ENCODE data around the gene DEF6. TPM values are rescaled to one million over a fixed set of nuclear protein-coding genes. Genes with fewer than 3 reads are reported as not detected.
A peak's percentile ranks its signal among the peaks of the same experiment; 100 is the strongest.

DEF6 gene
- total and polyA plus RNA-seq, 4 donors = 1.0 to 6.3 (median 2.5) TPM

DNA sequence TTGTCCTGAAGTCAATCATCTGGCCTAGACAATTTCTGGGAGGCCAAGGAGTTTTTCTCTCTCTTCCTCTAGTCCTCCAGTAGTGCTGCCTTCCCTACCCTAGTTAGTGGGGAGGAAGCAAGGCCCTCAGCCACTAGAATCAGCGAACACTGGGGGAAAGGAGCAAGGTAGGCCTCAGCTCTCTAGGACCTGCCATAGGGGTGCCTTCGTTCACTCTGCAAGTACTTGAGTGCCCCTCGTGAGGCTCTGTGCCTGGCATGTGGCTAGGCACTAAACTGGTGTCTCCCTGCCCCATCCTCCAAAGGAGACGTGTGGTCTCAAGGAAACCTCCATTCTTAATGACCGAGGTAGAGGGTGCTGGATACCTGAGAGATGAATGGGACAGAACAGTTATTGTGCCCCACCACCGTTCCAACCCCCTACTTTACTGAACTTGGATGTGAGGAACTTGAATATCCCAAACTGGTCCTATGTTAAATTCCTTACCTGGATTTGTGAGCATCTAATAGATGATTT lies 1.1 kb downstream of the DEF6 start (continued):
- TF ChIP-seq EGR1 (IDR thresholded peaks at IDR 0.05; ENCODE audit: low read depth in 2 of 2) (no peak), FOXA1 (IDR thresholded peaks at IDR 0.05) (no peak)

DNA sequence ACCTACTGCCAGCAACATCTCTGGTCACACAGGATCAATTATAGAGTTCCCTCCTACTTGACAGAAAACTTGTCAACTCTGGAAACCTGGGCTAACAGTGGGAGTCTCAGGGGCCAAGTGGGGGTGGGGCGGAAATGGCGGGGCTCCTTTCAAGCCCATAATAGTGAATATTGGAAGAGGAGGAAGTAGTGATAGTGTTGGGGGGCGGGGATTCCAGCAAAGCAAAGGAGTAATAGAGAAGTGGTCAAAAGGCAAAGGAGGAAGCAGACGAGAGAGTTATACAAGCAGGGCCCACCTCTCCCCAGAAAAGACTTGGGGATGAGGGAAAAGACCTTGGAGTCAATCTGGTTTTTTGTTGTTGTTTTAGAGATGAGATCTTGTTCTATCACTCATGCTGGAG lies 2.1 kb downstream of the DEF6 start:
- DNase-seq (ENCODE audit: low spot score) = no peak
- TF ChIP-seq YY1 (IDR thresholded peaks at IDR 0.05) (no peak), GABPA (IDR thresholded peaks at IDR 0.05 in 1 of 2, conservative IDR thresholded peaks at IDR 0.05 in 1 of 2) (no peak), RAD21 (IDR thresholded peaks at IDR 0.05) (no peak)
- TF ChIP-seq, protein P1, sequence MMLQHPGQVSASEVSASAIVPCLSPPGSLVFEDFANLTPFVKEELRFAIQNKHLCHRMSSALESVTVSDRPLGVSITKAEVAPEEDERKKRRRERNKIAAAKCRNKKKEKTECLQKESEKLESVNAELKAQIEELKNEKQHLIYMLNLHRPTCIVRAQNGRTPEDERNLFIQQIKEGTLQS (IDR thresholded peaks at IDR 0.05) = no peak
- H3K4me3 ChIP-seq (ENCODE audit: low read depth in 1 of 3, low read length in 3 of 3) = no peak overlapping the region
- no peaks in the 10 kb centered on the region for H3K27me3 ChIP-seq (ENCODE audit: control insufficient read depth in 4 of 4, insufficient read depth in 4 of 4, low read length in 3 of 4)
- 83% methylated on average over 4 of the region's 4 CpGs for WGBS
- no peak overlapping the region for H3K9ac ChIP-seq (ENCODE audit: low read depth in 1 of 2, low read length in 2 of 2)
- H3K36me3 ChIP-seq (ENCODE audit: control insufficient read depth in 4 of 4, insufficient read depth in 3 of 4, low read depth in 1 of 4, low read length in 3 of 4) = peaks cover 0 to 12% (median 5%) of the 10 kb centered on the region in 4 donors
- H3K9me3 ChIP-seq (ENCODE audit: control insufficient read depth in 4 of 4, low read length in 3 of 4) = no peaks in the 10 kb centered on the region
- no peaks in the 10 kb centered on the region for H3K4me1 ChIP-seq (ENCODE audit: control insufficient read depth in 4 of 4, insufficient read depth in 4 of 4, low read length in 3 of 4)
- H3K27ac ChIP-seq (ENCODE audit: low read depth in 1 of 2, low read length in 2 of 2) = peak overlapping the region in 1 of 2 donors; percentile 29

DNA sequence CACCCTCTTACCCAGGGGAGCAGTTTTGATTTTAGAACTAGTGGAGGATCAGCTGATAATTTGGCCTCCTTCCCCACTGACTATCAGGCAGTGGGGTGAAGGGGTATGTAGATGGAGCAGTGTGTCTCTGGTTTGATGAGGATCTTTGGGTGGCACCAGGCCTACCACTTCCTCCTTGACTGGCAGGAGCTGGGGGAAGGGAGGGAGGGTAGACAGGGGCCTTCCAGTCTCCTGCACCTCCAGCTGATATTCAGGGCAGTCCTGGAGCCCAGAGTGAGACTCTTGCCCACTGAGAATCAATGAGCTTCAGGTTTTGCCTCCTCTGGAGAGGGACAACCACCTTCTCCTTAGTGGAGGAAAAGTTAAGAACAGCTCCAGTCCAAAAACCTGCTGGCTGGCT lies 3.2 kb downstream of the DEF6 start:
- DNase-seq (ENCODE audit: low spot score) = no peak
- Histone ChIP-seq H3K4me1 (ENCODE audit: control insufficient read depth in 4 of 4, insufficient read depth in 4 of 4, low read length in 3 of 4) (no peaks in the 10 kb centered on the region), H3K36me3 (ENCODE audit: control insufficient read depth in 4 of 4, insufficient read depth in 3 of 4, low read depth in 1 of 4, low read length in 3 of 4) (peaks cover 0 to 4% (median 0%) of the 10 kb centered on the region in 4 donors), H3K27me3 (ENCODE audit: control insufficient read depth in 4 of 4, insufficient read depth in 4 of 4, low read length in 3 of 4) (no peaks in the 10 kb centered on the region), H3K4me3 (ENCODE audit: low read depth in 1 of 3, low read length in 3 of 3) (no peak overlapping the region), H3K9ac (ENCODE audit: low read depth in 1 of 2, low read length in 2 of 2) (no peak overlapping the region), H3K27ac (ENCODE audit: low read depth in 1 of 2, low read length in 2 of 2) (peak overlapping the region in 1 of 2 donors; percentile 13), H3K9me3 (ENCODE audit: control insufficient read depth in 4 of 4, low read length in 3 of 4) (no peaks in the 10 kb centered on the region)
- TF ChIP-seq RAD21 (IDR thresholded peaks at IDR 0.05) = no peak
- TF ChIP-seq EGR1 (IDR thresholded peaks at IDR 0.05; ENCODE audit: low read depth in 2 of 2) = no peak
- TF ChIP-seq TAF1 (conservative IDR thresholded peaks at IDR 0.05) = no peak
- TF ChIP-seq RXRA (IDR thresholded peaks at IDR 0.05) = no peak
- TF ChIP-seq GABPA (IDR thresholded peaks at IDR 0.05 in 1 of 2, conservative IDR thresholded peaks at IDR 0.05 in 1 of 2) = no peak
- TF ChIP-seq, protein P2, sequence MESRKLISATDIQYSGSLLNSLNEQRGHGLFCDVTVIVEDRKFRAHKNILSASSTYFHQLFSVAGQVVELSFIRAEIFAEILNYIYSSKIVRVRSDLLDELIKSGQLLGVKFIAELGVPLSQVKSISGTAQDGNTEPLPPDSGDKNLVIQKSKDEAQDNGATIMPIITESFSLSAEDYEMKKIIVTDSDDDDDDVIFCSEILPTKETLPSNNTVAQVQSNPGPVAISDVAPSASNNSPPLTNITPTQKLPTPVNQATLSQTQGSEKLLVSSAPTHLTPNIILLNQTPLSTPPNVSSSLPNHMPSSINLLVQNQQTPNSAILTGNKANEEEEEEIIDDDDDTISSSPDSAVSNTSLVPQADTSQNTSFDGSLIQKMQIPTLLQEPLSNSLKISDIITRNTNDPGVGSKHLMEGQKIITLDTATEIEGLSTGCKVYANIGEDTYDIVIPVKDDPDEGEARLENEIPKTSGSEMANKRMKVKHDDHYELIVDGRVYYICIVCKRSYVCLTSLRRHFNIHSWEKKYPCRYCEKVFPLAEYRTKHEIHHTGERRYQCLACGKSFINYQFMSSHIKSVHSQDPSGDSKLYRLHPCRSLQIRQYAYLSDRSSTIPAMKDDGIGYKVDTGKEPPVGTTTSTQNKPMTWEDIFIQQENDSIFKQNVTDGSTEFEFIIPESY (IDR thresholded peaks at IDR 0.05) = no peak
- no peak for TF ChIP-seq SP1 (IDR thresholded peaks at IDR 0.05)
- TF ChIP-seq, protein P3, sequence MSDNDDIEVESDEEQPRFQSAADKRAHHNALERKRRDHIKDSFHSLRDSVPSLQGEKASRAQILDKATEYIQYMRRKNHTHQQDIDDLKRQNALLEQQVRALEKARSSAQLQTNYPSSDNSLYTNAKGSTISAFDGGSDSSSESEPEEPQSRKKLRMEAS (IDR thresholded peaks at IDR 0.05) = no peak
- no peak for TF ChIP-seq FOXA2 (IDR thresholded peaks at IDR 0.05)
- TF ChIP-seq NR2F2 (IDR thresholded peaks at IDR 0.05) = no peak
- no peak for TF ChIP-seq HNF4G (IDR thresholded peaks at IDR 0.05)
- TF ChIP-seq FOXA1 (IDR thresholded peaks at IDR 0.05) = no peak
- TF ChIP-seq, protein P1 (IDR thresholded peaks at IDR 0.05) = no peak
- TF ChIP-seq, protein P4, sequence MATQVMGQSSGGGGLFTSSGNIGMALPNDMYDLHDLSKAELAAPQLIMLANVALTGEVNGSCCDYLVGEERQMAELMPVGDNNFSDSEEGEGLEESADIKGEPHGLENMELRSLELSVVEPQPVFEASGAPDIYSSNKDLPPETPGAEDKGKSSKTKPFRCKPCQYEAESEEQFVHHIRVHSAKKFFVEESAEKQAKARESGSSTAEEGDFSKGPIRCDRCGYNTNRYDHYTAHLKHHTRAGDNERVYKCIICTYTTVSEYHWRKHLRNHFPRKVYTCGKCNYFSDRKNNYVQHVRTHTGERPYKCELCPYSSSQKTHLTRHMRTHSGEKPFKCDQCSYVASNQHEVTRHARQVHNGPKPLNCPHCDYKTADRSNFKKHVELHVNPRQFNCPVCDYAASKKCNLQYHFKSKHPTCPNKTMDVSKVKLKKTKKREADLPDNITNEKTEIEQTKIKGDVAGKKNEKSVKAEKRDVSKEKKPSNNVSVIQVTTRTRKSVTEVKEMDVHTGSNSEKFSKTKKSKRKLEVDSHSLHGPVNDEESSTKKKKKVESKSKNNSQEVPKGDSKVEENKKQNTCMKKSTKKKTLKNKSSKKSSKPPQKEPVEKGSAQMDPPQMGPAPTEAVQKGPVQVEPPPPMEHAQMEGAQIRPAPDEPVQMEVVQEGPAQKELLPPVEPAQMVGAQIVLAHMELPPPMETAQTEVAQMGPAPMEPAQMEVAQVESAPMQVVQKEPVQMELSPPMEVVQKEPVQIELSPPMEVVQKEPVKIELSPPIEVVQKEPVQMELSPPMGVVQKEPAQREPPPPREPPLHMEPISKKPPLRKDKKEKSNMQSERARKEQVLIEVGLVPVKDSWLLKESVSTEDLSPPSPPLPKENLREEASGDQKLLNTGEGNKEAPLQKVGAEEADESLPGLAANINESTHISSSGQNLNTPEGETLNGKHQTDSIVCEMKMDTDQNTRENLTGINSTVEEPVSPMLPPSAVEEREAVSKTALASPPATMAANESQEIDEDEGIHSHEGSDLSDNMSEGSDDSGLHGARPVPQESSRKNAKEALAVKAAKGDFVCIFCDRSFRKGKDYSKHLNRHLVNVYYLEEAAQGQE (IDR thresholded peaks at IDR 0.05) = no peak
- TF ChIP-seq HNF4A (conservative IDR thresholded peaks at IDR 0.05) = no peak

Measured in liver (tissue), 9 donors.